HUES6 (cell line): ENCODE results near the gene ZBTB2.
A peak's percentile ranks its signal among the peaks of the same experiment; 100 is the strongest.

Experiments
- H3K27ac ChIP-seq: 2 replicates; pipeline ENCODE4 v1.7.0; 2013; ENCODE audit warnings: low read depth, mild to moderate bottlenecking, low read length, inconsistent platforms
- H3K27me3 ChIP-seq: 2 replicates; pipeline ENCODE4 v1.6.1; 2013; ENCODE audit warnings: low read length; ENCODE audit not compliant: control insufficient read depth, insufficient read depth
- H3K36me3 ChIP-seq: 2 replicates; pipeline ENCODE4 v1.6.1; 2013; ENCODE audit warnings: low read length; ENCODE audit not compliant: control insufficient read depth, insufficient read depth
- H3K4me1 ChIP-seq: 2 replicates; pipeline ENCODE4 v1.6.1; 2013; ENCODE audit warnings: low read length; ENCODE audit not compliant: control insufficient read depth, insufficient read depth
- H3K4me3 ChIP-seq: 2 replicates; pipeline ENCODE4 v1.5.1; 2013; ENCODE audit warnings: low read depth, low read length
- H3K9ac ChIP-seq: one replicate; pipeline ENCODE4 v1.6.1; 2013; ENCODE audit warnings: mild to moderate bottlenecking, low read length
- H3K9me3 ChIP-seq: 2 replicates; pipeline ENCODE4 v1.6.1; 2013; ENCODE audit warnings: low read depth, low read length; ENCODE audit not compliant: control insufficient read depth, insufficient read depth

The ZBTB2 gene

GRCh38 chr6:151391471-151392413 is at the start of gene ZBTB2:
ZBTB2 (minus strand) TSS chr6:151391559; CDS start chr6:151373637, 17,922 bp downstream.
- H3K9ac ChIP-seq: peak within 1 kb of the TSS; percentile 97
- peak within 1 kb of the TSS; percentile 87 for H3K4me3 ChIP-seq
- H3K9me3 ChIP-seq: no peaks in the 10 kb centered on the region
- H3K36me3 ChIP-seq: peaks cover 11% of the 10 kb centered on the region; the same call in 1 of the 2 replicates
- peaks cover 12% of the 10 kb centered on the region for H3K4me1 ChIP-seq
- H3K27ac ChIP-seq: peak within 1 kb of the TSS; percentile 99
- H3K27me3 ChIP-seq: no peaks in the 10 kb centered on the region

GRCh38 chr6:151440930-151441329 is 49.6 kb upstream of the ZBTB2 start:
- Histone ChIP-seq H3K27me3 (no peaks in the 10 kb centered on the region), H3K36me3 (peaks cover 50% of the 10 kb centered on the region), H3K4me1 (no peaks in the 10 kb centered on the region), H3K4me3 (no peak overlapping the region), H3K9ac (no peak overlapping the region), H3K9me3 (no peaks in the 10 kb centered on the region), H3K27ac (no peak overlapping the region)

- Histone ChIP-seq H3K27me3 (no peaks in the 10 kb centered on the region), H3K9ac (no peak overlapping the region), H3K27ac (no peak overlapping the region), H3K4me3 (no peak overlapping the region), H3K9me3 (no peaks in the 10 kb centered on the region), H3K36me3 (peaks cover 47% of the 10 kb centered on the region), H3K4me1 (no peaks in the 10 kb centered on the region)
Measured at GRCh38 chr6:151440498-151440897, 49.1 kb upstream of the ZBTB2 start.

DNA sequence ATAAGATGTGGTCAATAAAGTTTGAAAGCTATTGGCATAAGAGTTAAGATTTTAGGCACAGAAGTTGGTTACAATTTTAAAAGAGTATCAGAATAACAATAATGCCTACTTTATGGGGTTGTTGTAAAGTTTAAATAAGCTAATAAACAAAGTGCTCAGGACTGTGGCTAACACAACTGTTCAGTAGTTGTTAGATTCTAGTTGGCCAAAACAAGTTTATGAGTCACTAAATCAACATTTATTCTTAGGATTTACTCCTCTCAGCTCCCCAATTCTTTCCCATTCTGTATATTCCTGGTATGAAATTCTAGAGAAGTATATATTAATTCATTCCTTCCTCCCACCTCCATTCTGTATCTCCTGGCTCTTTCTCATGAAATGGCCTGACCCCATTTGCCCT is 46.0 kb upstream of the ZBTB2 start:
- H3K27me3 ChIP-seq: no peaks in the 10 kb centered on the region
- H3K27ac ChIP-seq: no peak overlapping the region
- no peak overlapping the region for H3K9ac ChIP-seq
- H3K4me1 ChIP-seq: no peaks in the 10 kb centered on the region
- no peaks in the 10 kb centered on the region for H3K9me3 ChIP-seq
- H3K36me3 ChIP-seq: peaks cover 35% of the 10 kb centered on the region
- H3K4me3 ChIP-seq: no peak overlapping the region

GRCh38 chr6:151436802-151437201 is 45.4 kb upstream of the ZBTB2 start:
- no peaks in the 10 kb centered on the region for H3K4me1 ChIP-seq
- peaks cover 35% of the 10 kb centered on the region for H3K36me3 ChIP-seq

GRCh38 chr6:151436300-151436699 is 44.9 kb upstream of the ZBTB2 start:
- H3K27ac ChIP-seq: no peak overlapping the region
- H3K9ac ChIP-seq: no peak overlapping the region
- H3K9me3 ChIP-seq: no peaks in the 10 kb centered on the region
- no peak overlapping the region for H3K4me3 ChIP-seq
- no peaks in the 10 kb centered on the region for H3K4me1 ChIP-seq
- H3K27me3 ChIP-seq: no peaks in the 10 kb centered on the region
- H3K36me3 ChIP-seq: peaks cover 34% of the 10 kb centered on the region

More at GRCh38 chr6:151436802-151437201, 45.4 kb upstream of the ZBTB2 start:
- H3K27ac ChIP-seq: no peak overlapping the region
- no peak overlapping the region for H3K4me3 ChIP-seq
- H3K27me3 ChIP-seq: no peaks in the 10 kb centered on the region
- no peaks in the 10 kb centered on the region for H3K9me3 ChIP-seq
- no peak overlapping the region for H3K9ac ChIP-seq

- no peaks in the 10 kb centered on the region for H3K9me3 ChIP-seq
- H3K27ac ChIP-seq: no peak overlapping the region
- H3K4me3 ChIP-seq: no peak overlapping the region
- H3K4me1 ChIP-seq: no peaks in the 10 kb centered on the region
- H3K9ac ChIP-seq: no peak overlapping the region
- no peaks in the 10 kb centered on the region for H3K27me3 ChIP-seq
- H3K36me3 ChIP-seq: peaks cover 53% of the 10 kb centered on the region
Measured at GRCh38 chr6:151434369-151434768, 43.0 kb upstream of the ZBTB2 start.

GRCh38 chr6:151432651-151433050 is 41.3 kb upstream of the ZBTB2 start:
- no peak overlapping the region for H3K4me3 ChIP-seq
- H3K36me3 ChIP-seq: peaks cover 63% of the 10 kb centered on the region
- no peak overlapping the region for H3K27ac ChIP-seq
- no peaks in the 10 kb centered on the region for H3K27me3 ChIP-seq
- H3K4me1 ChIP-seq: no peaks in the 10 kb centered on the region
- H3K9ac ChIP-seq: no peak overlapping the region
- no peaks in the 10 kb centered on the region for H3K9me3 ChIP-seq

DNA sequence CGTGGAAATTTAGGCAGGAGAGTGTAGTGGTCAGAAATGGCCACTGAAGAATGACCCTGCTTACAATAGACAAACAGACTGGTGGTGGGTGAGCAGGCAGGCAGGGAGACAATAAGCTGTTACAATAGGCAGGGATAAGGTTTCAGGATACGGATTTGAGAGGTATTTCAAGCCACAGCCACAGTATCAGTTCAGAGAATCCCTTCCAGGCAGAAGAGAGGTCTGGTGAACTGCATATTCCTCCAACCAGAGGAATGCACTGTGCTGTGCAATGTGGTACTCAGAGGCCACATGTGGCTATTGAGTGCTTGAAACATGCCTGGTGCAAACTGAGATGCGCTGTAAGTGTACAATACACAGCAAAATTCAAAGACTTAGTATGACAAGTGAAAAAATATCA is 40.0 kb upstream of the ZBTB2 start:
- Histone ChIP-seq H3K27ac (no peak overlapping the region), H3K9me3 (no peaks in the 10 kb centered on the region), H3K9ac (no peak overlapping the region), H3K27me3 (no peaks in the 10 kb centered on the region), H3K4me1 (no peaks in the 10 kb centered on the region), H3K4me3 (no peak overlapping the region), H3K36me3 (peaks cover 65% of the 10 kb centered on the region)

GRCh38 chr6:151430886-151431285 is 39.5 kb upstream of the ZBTB2 start:
- no peaks in the 10 kb centered on the region for H3K4me1 ChIP-seq
- no peaks in the 10 kb centered on the region for H3K9me3 ChIP-seq
- no peak overlapping the region for H3K4me3 ChIP-seq
- no peaks in the 10 kb centered on the region for H3K27me3 ChIP-seq
- no peak overlapping the region for H3K27ac ChIP-seq
- H3K36me3 ChIP-seq: peaks cover 67% of the 10 kb centered on the region
- H3K9ac ChIP-seq: no peak overlapping the region

- Histone ChIP-seq H3K4me1 (no peaks in the 10 kb centered on the region), H3K27ac (no peak overlapping the region), H3K4me3 (no peak overlapping the region), H3K9ac (no peak overlapping the region), H3K36me3 (peaks cover 83% of the 10 kb centered on the region), H3K27me3 (no peaks in the 10 kb centered on the region), H3K9me3 (no peaks in the 10 kb centered on the region)
Measured at GRCh38 chr6:151428093-151428735, 36.9 kb upstream of the ZBTB2 start.
